Esophagus (tissue), 2 donors: ENCODE measurements around the gene GLB1L2. TPM values are rescaled to one million over a fixed set of nuclear protein-coding genes. Genes with fewer than 3 reads are reported as not detected.

ENCODE experiments used
- H3K27ac ChIP-seq, 2 donors: one replicate each; pipeline ENCODE4 v1.5.1; 2013; ENCODE audit warnings: low read depth in 2 of 2, mild to moderate bottlenecking in 2 of 2, inconsistent platforms in 1 of 2, low read length in 1 of 2, moderate library complexity in 1 of 2
- H3K27me3 ChIP-seq, 2 donors: one replicate each; pipeline ENCODE4 v1.6.1; 2013; ENCODE audit warnings: low read length in 2 of 2, control low read depth in 1 of 2, mild to moderate bottlenecking in 1 of 2; ENCODE audit not compliant: insufficient read depth in 2 of 2, control insufficient read depth in 1 of 2
- H3K36me3 ChIP-seq, 2 donors: one replicate each; pipeline ENCODE4 v1.6.1; 2013; ENCODE audit warnings: low read length in 1 of 2; ENCODE audit not compliant: control insufficient read depth in 2 of 2, insufficient read depth in 2 of 2
- H3K4me1 ChIP-seq, 2 donors: one replicate each; pipeline ENCODE4 v1.6.1; 2013; ENCODE audit warnings: low read length in 1 of 2; ENCODE audit not compliant: control insufficient read depth in 2 of 2, insufficient read depth in 2 of 2
- H3K4me3 ChIP-seq, 2 donors: one replicate each; pipeline ENCODE4 v1.5.1; 2013; ENCODE audit warnings: low read length in 2 of 2, mild to moderate bottlenecking in 2 of 2, low read depth in 1 of 2, moderate library complexity in 1 of 2
- H3K9me3 ChIP-seq, 2 donors: one replicate each; pipeline ENCODE4 v1.6.1; 2013; ENCODE audit warnings: mild to moderate bottlenecking in 2 of 2, low read depth in 1 of 2, low read length in 1 of 2, moderate library complexity in 1 of 2; ENCODE audit not compliant: control insufficient read depth in 2 of 2, insufficient read depth in 1 of 2
- WGBS, 2 donors: extraction: QIAGEN DNeasy Blood & Tissue Kit; methylation state at CpG; one replicate each; pipeline ENCODE4 v1.1.7; 2013; 5-methylcytosine and 5-hydroxymethylcytosine counted together
- polyA plus RNA-seq, 2 donors: library from polyadenylated mRNA; stranded (reverse); fragments of 200-250 nt; gene quantifications; one replicate each; pipeline ENCODE4 v1.2.3, GENCODE V29; 2013
- donor health status: healthy with polysubstance abuse.
- donor health status: Bipolar disorder and iron deficiency.

Gene GLB1L2
- polyA plus RNA-seq, 2 donors, result 2.4 to 3.2 TPM

GRCh38 chr11:134334796-134335571 lies 3.2 kb downstream of the GLB1L2 start:
- Histone ChIP-seq H3K9me3 (no peaks in the 10 kb centered on the region), H3K4me3 (no peak overlapping the region), H3K27ac (no peak overlapping the region), H3K27me3 (no peaks in the 10 kb centered on the region), H3K36me3 (no peaks in the 10 kb centered on the region), H3K4me1 (peaks cover 0 to 6% of the 10 kb centered on the region in 2 donors)
- WGBS, 2 donors, result 92 to 93% methylated on average over 10 of the region's 10 CpGs

- no peaks in the 10 kb centered on the region for H3K9me3 ChIP-seq
- H3K27me3 ChIP-seq, result no peaks in the 10 kb centered on the region
- H3K4me3 ChIP-seq, result no peak overlapping the region
- no peak overlapping the region for H3K27ac ChIP-seq
- H3K4me1 ChIP-seq, result peaks cover 0 to 4% of the 10 kb centered on the region in 2 donors
- no peaks in the 10 kb centered on the region for H3K36me3 ChIP-seq
- 92 to 96% methylated on average over 4 of the region's 4 CpGs for WGBS, 2 donors
These were observed 5.3 kb downstream of the GLB1L2 start for GRCh38 chr11:134337051-134337450.

- Histone ChIP-seq H3K36me3 (no peaks in the 10 kb centered on the region), H3K27ac (no peak overlapping the region), H3K27me3 (no peaks in the 10 kb centered on the region), H3K9me3 (no peaks in the 10 kb centered on the region), H3K4me1 (no peaks in the 10 kb centered on the region), H3K4me3 (no peak overlapping the region)
- WGBS, 2 donors, result 94% methylated on average over 15 of the region's 15 CpGs
These were observed 6.3 kb downstream of the GLB1L2 start for GRCh38 chr11:134338068-134338467.

GRCh38 chr11:134338654-134339053 lies 6.9 kb downstream of the GLB1L2 start:
- no peaks in the 10 kb centered on the region for H3K9me3 ChIP-seq
- no peaks in the 10 kb centered on the region for H3K27me3 ChIP-seq
- H3K4me1 ChIP-seq, result no peaks in the 10 kb centered on the region
- H3K4me3 ChIP-seq, result no peak overlapping the region
- H3K27ac ChIP-seq, result no peak overlapping the region
- WGBS, 2 donors, result 91 to 95% methylated on average over 7 of the region's 7 CpGs
- no peaks in the 10 kb centered on the region for H3K36me3 ChIP-seq

GRCh38 chr11:134339756-134340155 lies 8.0 kb downstream of the GLB1L2 start:
- H3K9me3 ChIP-seq, result no peaks in the 10 kb centered on the region
- no peaks in the 10 kb centered on the region for H3K27me3 ChIP-seq
- H3K4me3 ChIP-seq, result no peak overlapping the region
- H3K4me1 ChIP-seq, result no peaks in the 10 kb centered on the region
- H3K36me3 ChIP-seq, result no peaks in the 10 kb centered on the region
- H3K27ac ChIP-seq, result no peak overlapping the region
- 73 to 74% methylated on average over 4 of the region's 4 CpGs for WGBS, 2 donors

- no peaks in the 10 kb centered on the region for H3K4me1 ChIP-seq
- H3K4me3 ChIP-seq, result no peak overlapping the region
- H3K36me3 ChIP-seq, result no peaks in the 10 kb centered on the region
- WGBS, 2 donors, result 87 to 88% methylated on average over 11 of the region's 11 CpGs
- H3K27me3 ChIP-seq, result no peaks in the 10 kb centered on the region
- H3K9me3 ChIP-seq, result no peaks in the 10 kb centered on the region
- H3K27ac ChIP-seq, result no peak overlapping the region
These were observed 8.7 kb downstream of the GLB1L2 start for GRCh38 chr11:134340354-134340964.

GRCh38 chr11:134341805-134342571 lies 10.2 kb downstream of the GLB1L2 start:
- Histone ChIP-seq H3K4me3 (no peak overlapping the region), H3K36me3 (no peaks in the 10 kb centered on the region), H3K27me3 (no peaks in the 10 kb centered on the region), H3K27ac (no peak overlapping the region), H3K9me3 (no peaks in the 10 kb centered on the region), H3K4me1 (peaks cover 0 to 4% of the 10 kb centered on the region in 2 donors)
- WGBS, 2 donors, result 89 to 90% methylated on average over 53 to 68 of the region's 68 CpGs

- H3K4me1 ChIP-seq, result peaks cover 0 to 4% of the 10 kb centered on the region in 2 donors
- H3K9me3 ChIP-seq, result no peaks in the 10 kb centered on the region
- H3K27ac ChIP-seq, result no peak overlapping the region
- 92 to 95% methylated on average over 30 of the region's 30 CpGs for whole genome bisulfite sequencing, 2 donors
- H3K27me3 ChIP-seq, result no peaks in the 10 kb centered on the region
- no peak overlapping the region for H3K4me3 ChIP-seq
- H3K36me3 ChIP-seq, result no peaks in the 10 kb centered on the region
These were observed 11.0 kb downstream of the GLB1L2 start for GRCh38 chr11:134342572-134343340.

GRCh38 chr11:134343646-134344045 lies 11.9 kb downstream of the GLB1L2 start:
- no peaks in the 10 kb centered on the region for H3K27me3 ChIP-seq
- H3K36me3 ChIP-seq, result no peaks in the 10 kb centered on the region
- WGBS, 2 donors, result 87 to 88% methylated on average over 15 of the region's 15 CpGs
- peaks cover 0 to 4% of the 10 kb centered on the region in 2 donors for H3K4me1 ChIP-seq
- H3K9me3 ChIP-seq, result no peaks in the 10 kb centered on the region
- H3K27ac ChIP-seq, result no peak overlapping the region
- H3K4me3 ChIP-seq, result no peak overlapping the region
